ENCODE measurements around the gene ADAMTS13. TPM values are rescaled to one million over a fixed set of nuclear protein-coding genes. Genes with fewer than 3 reads are reported as not detected.
"Not testable (repeated sequence)": the region's sequence is repeated elsewhere in the genome, so short reads cannot be mapped to it uniquely, and the experiment has no call there.

ADAMTS13 gene
- total and polyA plus RNA-seq, 12 donors: 1.5 to 17.8 (median 3.5) TPM

GRCh38 chr9:133445293-133445969 is 23.3 kb downstream of the ADAMTS13 start:
- H3K36me3 ChIP-seq: no peaks in the 10 kb centered on the region
- H3K9me3 ChIP-seq: no peaks in the 10 kb centered on the region
- no peaks in the 10 kb centered on the region for H3K27me3 ChIP-seq
- ATAC-seq: no peak
- no peaks in the 10 kb centered on the region for H3K4me1 ChIP-seq
- TF ChIP-seq CTCF (IDR thresholded peaks at IDR 0.05): no peak
- H3K27ac ChIP-seq: no peak overlapping the region
- intact Hi-C loops (cut with DNase I): no loop called here
- no peak overlapping the region for H3K4me3 ChIP-seq
- DNase-seq: no peak
- 84 to 85% methylated on average over 22 to 23 of the region's 23 CpGs for WGBS, 2 donors

GRCh38 chr9:133448487-133448972 is 26.4 kb downstream of the ADAMTS13 start:
- WGBS, 2 donors: 54 to 62% methylated on average over 13 of the region's 13 CpGs
- TF ChIP-seq CTCF (IDR thresholded peaks at IDR 0.05): no peak
- no peak for DNase-seq
- H3K27me3 ChIP-seq: no peaks in the 10 kb centered on the region
- no peaks in the 10 kb centered on the region for H3K9me3 ChIP-seq
- no peaks in the 10 kb centered on the region for H3K4me1 ChIP-seq
- H3K36me3 ChIP-seq: no peaks in the 10 kb centered on the region
- intact Hi-C loops (cut with DNase I): no loop called here
- peak in 1 of 8 donors; percentile 54 for ATAC-seq
- H3K4me3 ChIP-seq: no peak overlapping the region
- no peak overlapping the region for H3K27ac ChIP-seq

GRCh38 chr9:133449760-133450159 is 27.6 kb downstream of the ADAMTS13 start:
- Histone ChIP-seq H3K9me3 (no peaks in the 10 kb centered on the region), H3K4me3 (no peak overlapping the region), H3K27me3 (no peaks in the 10 kb centered on the region), H3K27ac (no peak overlapping the region), H3K4me1 (no peaks in the 10 kb centered on the region), H3K36me3 (no peaks in the 10 kb centered on the region)
- TF ChIP-seq CTCF (IDR thresholded peaks at IDR 0.05): no peak
- no peak for DNase-seq
- intact Hi-C loops (cut with DNase I): no loop called here
- 89 to 92% methylated on average over 12 of the region's 12 CpGs for WGBS, 2 donors
- peak in 1 of 8 donors; percentile 20 for ATAC-seq

GRCh38 chr9:133451865-133452264 is 29.7 kb downstream of the ADAMTS13 start:
- H3K9me3 ChIP-seq; H3K36me3 ChIP-seq; ATAC-seq; intact Hi-C loops (cut with DNase I); H3K27ac ChIP-seq; H3K4me3 ChIP-seq; DNase-seq; H3K27me3 ChIP-seq; H3K4me1 ChIP-seq: not testable (repeated sequence)
- 94 to 96% methylated on average over 5 of the region's 5 CpGs for WGBS, 2 donors

- no peaks in the 10 kb centered on the region for H3K4me1 ChIP-seq
- TF ChIP-seq CTCF (IDR thresholded peaks at IDR 0.05): no peak
- WGBS, 2 donors: 86 to 93% methylated on average over 7 of the region's 7 CpGs
Measured at GRCh38 chr9:133452562-133452961, 30.4 kb downstream of the ADAMTS13 start.

More at GRCh38 chr9:133452562-133452961, 30.4 kb downstream of the ADAMTS13 start:
- Histone ChIP-seq H3K27me3 (no peaks in the 10 kb centered on the region), H3K4me3 (no peak overlapping the region), H3K36me3 (no peaks in the 10 kb centered on the region), H3K9me3 (no peaks in the 10 kb centered on the region), H3K27ac (no peak overlapping the region)
- no peak for ATAC-seq
- intact Hi-C loops (cut with DNase I): no loop called here
- DNase-seq: no peak
